ENCODE data around the gene CASP6. TPM values are rescaled to one million over a fixed set of nuclear protein-coding genes. Genes with fewer than 3 reads are reported as not detected.
A peak's percentile ranks its signal among the peaks of the same experiment; 100 is the strongest.

CASP6 gene
- total RNA-seq (2014; rRNA removed; shearing (Covaris generic)) (15.4 and 15.8 TPM in 2 replicates), polyA plus RNA-seq (2016; fragmentation: Nextera tagmentation; extraction: Ambion mirVana) (18.5 and 27.3 TPM in 2 replicates)

DNA sequence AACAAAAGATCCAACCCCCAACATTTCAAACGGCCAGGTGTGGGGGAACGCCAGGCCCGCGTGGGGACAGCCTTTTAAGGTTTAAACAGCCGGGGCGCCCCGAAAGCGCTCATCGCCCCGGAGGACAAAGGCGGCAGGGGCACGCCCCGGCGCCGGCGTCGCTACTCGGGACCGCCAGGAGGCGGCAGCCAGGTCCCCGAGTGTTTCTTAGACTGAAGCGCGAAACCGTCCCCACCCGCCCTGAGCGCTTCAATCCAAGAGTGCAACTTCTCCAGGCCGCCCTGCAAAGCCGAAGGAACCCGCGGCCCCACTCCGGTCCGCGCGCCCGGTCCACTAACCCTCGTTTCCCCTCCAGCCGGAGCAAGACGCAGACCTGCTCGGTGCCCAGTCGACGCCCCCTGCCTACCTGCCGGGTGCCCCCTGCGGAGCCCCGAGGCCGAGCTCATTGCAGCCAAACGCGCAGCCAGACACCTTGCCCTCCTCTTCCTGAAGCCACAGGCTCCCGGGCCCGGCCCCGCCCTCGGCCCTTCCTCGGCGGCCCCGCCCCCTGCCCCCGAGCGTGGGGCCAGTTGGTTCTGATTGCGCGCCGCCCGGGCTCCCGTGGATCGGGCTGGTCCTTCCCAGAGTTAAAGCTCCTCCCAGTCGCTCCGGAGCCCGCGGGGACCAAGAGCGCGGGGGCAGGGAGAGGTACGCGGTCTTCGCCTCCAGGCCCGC lies at the start of gene CASP6:
CASP6 (minus strand) TSS at position 496 of the 714 bp plus-strand sequence; CDS start at position 446, 50 bp downstream.
- in situ Hi-C loops (cut with MboI), result no loop called here
- Histone ChIP-seq H3K27me3 (replicated peaks; ENCODE audit: insufficient read depth) (no peaks in the 10 kb centered on the region), H3K4me2 (ENCODE audit: unreplicated experiment) (peak within 1 kb of the TSS; percentile 82), H4K20me1 (ENCODE audit: insufficient read depth) (no peaks in the 10 kb centered on the region), H3K9ac (peak within 1 kb of the TSS; percentile 81), H3K79me2 (ENCODE audit: insufficient read depth) (peaks cover 26% of the 10 kb centered on the region), H2AFZ (peak within 1 kb of the TSS; percentile 98), H3F3A (ENCODE audit: insufficient read depth) (peaks cover 11% of the 10 kb centered on the region), H3K4me1 (ENCODE audit: insufficient read depth) (peaks cover 12% of the 10 kb centered on the region; the same call in 1 of the 2 replicates), H3K9me3 (ENCODE audit: low read depth) (no peaks in the 10 kb centered on the region), H3K36me3 (ENCODE audit: low read depth) (no peaks in the 10 kb centered on the region), H3K9me2 (ENCODE audit: insufficient read depth) (no peaks in the 10 kb centered on the region), H3K27ac (peak within 1 kb of the TSS; percentile 60), H3K4me3 (peak within 1 kb of the TSS; percentile 83)
- DNase-seq, result peak; percentile 90
- TF ChIP-seq EZH2phosphoT487 (IDR thresholded peaks at IDR 0.05; ENCODE audit: insufficient read depth, low read depth) (no peak), EZH2 (IDR thresholded peaks at IDR 0.05; ENCODE audit: insufficient read depth, poor library complexity, severe bottlenecking) (no peak)
- 1% methylated on average over 68 to 72 of the region's 72 CpGs for WGBS, 2 experiments (ENCODE audit: low coverage in 1 of 2, low lambda C conversion rate in 2 of 2, missing lambda C conversion rate in 2 of 2)

- no peaks in the 10 kb centered on the region for H4K20me1 ChIP-seq (ENCODE audit: insufficient read depth)
- H3K9me3 ChIP-seq (ENCODE audit: low read depth), result no peaks in the 10 kb centered on the region
- H3K27me3 ChIP-seq (replicated peaks; ENCODE audit: insufficient read depth), result no peaks in the 10 kb centered on the region
- no peaks in the 10 kb centered on the region for H3K9me2 ChIP-seq (ENCODE audit: insufficient read depth)
- in situ Hi-C loops (cut with MboI), result no loop called here
- no peaks in the 10 kb centered on the region for H3K79me2 ChIP-seq (ENCODE audit: insufficient read depth)
- H3K4me1 ChIP-seq (ENCODE audit: insufficient read depth), result no peaks in the 10 kb centered on the region
- H3K4me2 ChIP-seq (ENCODE audit: unreplicated experiment), result no peak overlapping the region
- no peak for DNase-seq
- no peak overlapping the region for H3K9ac ChIP-seq
- H3K4me3 ChIP-seq, result no peak overlapping the region
- H3K36me3 ChIP-seq (ENCODE audit: low read depth), result no peaks in the 10 kb centered on the region
- H3K27ac ChIP-seq, result no peak overlapping the region
- no peak overlapping the region for H2AFZ ChIP-seq
- H3F3A ChIP-seq (ENCODE audit: insufficient read depth), result no peaks in the 10 kb centered on the region
- TF ChIP-seq EZH2 (IDR thresholded peaks at IDR 0.05; ENCODE audit: insufficient read depth, poor library complexity, severe bottlenecking), result no peak
- TF ChIP-seq EZH2phosphoT487 (IDR thresholded peaks at IDR 0.05; ENCODE audit: insufficient read depth, low read depth), result no peak
- WGBS, 2 experiments (ENCODE audit: low coverage in 1 of 2, low lambda C conversion rate in 2 of 2, missing lambda C conversion rate in 2 of 2), result 0% methylated on average over 1 of the region's 1 CpG
These were observed 49.3 kb upstream of the CASP6 start for GRCh38 chr4:109752525-109752924.

- Histone ChIP-seq H3K36me3 (ENCODE audit: low read depth) (no peaks in the 10 kb centered on the region), H4K20me1 (ENCODE audit: insufficient read depth) (no peaks in the 10 kb centered on the region), H3K27me3 (replicated peaks; ENCODE audit: insufficient read depth) (no peaks in the 10 kb centered on the region), H3K4me1 (ENCODE audit: insufficient read depth) (no peaks in the 10 kb centered on the region), H3K27ac (no peak overlapping the region), H3K9me3 (ENCODE audit: low read depth) (no peaks in the 10 kb centered on the region), H3K4me3 (no peak overlapping the region), H3K9me2 (ENCODE audit: insufficient read depth) (no peaks in the 10 kb centered on the region), H3F3A (ENCODE audit: insufficient read depth) (no peaks in the 10 kb centered on the region), H2AFZ (no peak overlapping the region), H3K4me2 (ENCODE audit: unreplicated experiment) (no peak overlapping the region), H3K79me2 (ENCODE audit: insufficient read depth) (no peaks in the 10 kb centered on the region), H3K9ac (no peak overlapping the region)
- no peak for DNase-seq
- in situ Hi-C loops (cut with MboI), result no loop called here
- 83 to 87% methylated on average over 4 of the region's 4 CpGs for WGBS, 2 experiments (ENCODE audit: low coverage in 1 of 2, low lambda C conversion rate in 2 of 2, missing lambda C conversion rate in 2 of 2)
- TF ChIP-seq EZH2phosphoT487 (IDR thresholded peaks at IDR 0.05; ENCODE audit: insufficient read depth, low read depth) (no peak), EZH2 (IDR thresholded peaks at IDR 0.05; ENCODE audit: insufficient read depth, poor library complexity, severe bottlenecking) (no peak)
These were observed 48.6 kb upstream of the CASP6 start for GRCh38 chr4:109751852-109752251.

GRCh38 chr4:109750652-109751244 lies 47.5 kb upstream of the CASP6 start:
- H3K79me2 ChIP-seq (ENCODE audit: insufficient read depth), result no peaks in the 10 kb centered on the region
- no peaks in the 10 kb centered on the region for H3K4me1 ChIP-seq (ENCODE audit: insufficient read depth)
- DNase-seq, result no peak
- H3K27ac ChIP-seq, result no peak overlapping the region
- H3K9ac ChIP-seq, result no peak overlapping the region
- no peak overlapping the region for H3K4me3 ChIP-seq
- 57 to 66% methylated on average over 4 of the region's 4 CpGs for WGBS, 2 experiments (ENCODE audit: low coverage in 1 of 2, low lambda C conversion rate in 2 of 2, missing lambda C conversion rate in 2 of 2)
- H3K9me3 ChIP-seq (ENCODE audit: low read depth), result no peaks in the 10 kb centered on the region
- no peaks in the 10 kb centered on the region for H3K36me3 ChIP-seq (ENCODE audit: low read depth)
- no peaks in the 10 kb centered on the region for H4K20me1 ChIP-seq (ENCODE audit: insufficient read depth)
- H3F3A ChIP-seq (ENCODE audit: insufficient read depth), result no peaks in the 10 kb centered on the region
- no peaks in the 10 kb centered on the region for H3K9me2 ChIP-seq (ENCODE audit: insufficient read depth)
- H3K27me3 ChIP-seq (replicated peaks; ENCODE audit: insufficient read depth), result no peaks in the 10 kb centered on the region
- in situ Hi-C loops (cut with MboI), result no loop called here
- no peak overlapping the region for H2AFZ ChIP-seq
- TF ChIP-seq EZH2 (IDR thresholded peaks at IDR 0.05; ENCODE audit: insufficient read depth, poor library complexity, severe bottlenecking) (no peak), EZH2phosphoT487 (IDR thresholded peaks at IDR 0.05; ENCODE audit: insufficient read depth, low read depth) (no peak)
- no peak overlapping the region for H3K4me2 ChIP-seq (ENCODE audit: unreplicated experiment)
